Measurements from ENCODE around the gene LMF1.

The LMF1 gene

DNA sequence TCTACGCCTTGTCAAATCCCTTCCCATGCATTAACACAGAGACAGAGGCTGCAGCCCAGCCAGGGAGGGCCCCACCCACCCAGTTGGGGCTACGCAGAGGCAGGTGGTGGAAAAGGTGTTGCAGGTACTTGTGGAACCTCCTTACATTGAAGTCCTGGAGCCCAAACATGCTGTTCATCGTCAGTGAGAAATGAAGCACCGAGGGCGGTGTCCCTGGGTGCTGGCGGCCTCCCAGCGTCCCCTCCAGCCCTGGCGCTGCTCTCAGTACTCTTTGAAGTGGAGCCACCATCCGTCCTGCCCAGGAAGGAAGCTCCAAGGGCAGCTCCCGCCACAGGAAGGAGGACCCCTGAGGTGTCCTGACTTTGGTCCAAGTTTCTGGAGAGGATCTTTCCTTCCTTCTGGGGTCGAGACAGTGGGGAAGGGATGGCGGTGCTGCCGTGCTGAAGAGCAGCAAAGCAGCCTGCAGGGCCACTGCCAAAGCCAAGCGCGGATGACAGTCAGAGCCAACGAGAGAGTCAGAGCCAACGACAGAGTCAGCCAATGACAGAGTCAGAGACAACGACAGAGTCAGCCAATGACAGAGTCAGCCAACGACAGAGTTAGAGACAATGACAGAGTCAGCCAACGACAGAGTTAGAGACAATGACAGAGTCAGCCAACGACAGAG, 23.4 kb downstream of the LMF1 start:
- no peak for DNase-seq

DNA sequence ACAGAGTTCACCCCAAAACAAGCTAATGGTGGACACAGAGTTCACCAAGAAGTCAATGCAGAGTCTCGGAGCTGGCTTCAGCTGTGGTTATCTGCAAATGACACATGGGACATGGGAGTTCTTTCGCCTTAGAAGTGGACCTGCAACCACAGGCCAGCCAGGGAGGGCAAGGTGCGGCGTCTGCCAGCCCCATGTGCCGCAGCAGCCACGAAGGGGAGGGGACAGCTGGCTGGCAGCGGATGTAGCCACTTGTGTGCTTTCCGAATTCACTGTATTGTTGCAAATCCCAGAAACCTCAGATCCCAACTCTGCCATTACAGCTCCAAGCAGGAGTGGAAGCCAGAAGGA, 24.8 kb downstream of the LMF1 start:
- no peak for DNase-seq

DNA sequence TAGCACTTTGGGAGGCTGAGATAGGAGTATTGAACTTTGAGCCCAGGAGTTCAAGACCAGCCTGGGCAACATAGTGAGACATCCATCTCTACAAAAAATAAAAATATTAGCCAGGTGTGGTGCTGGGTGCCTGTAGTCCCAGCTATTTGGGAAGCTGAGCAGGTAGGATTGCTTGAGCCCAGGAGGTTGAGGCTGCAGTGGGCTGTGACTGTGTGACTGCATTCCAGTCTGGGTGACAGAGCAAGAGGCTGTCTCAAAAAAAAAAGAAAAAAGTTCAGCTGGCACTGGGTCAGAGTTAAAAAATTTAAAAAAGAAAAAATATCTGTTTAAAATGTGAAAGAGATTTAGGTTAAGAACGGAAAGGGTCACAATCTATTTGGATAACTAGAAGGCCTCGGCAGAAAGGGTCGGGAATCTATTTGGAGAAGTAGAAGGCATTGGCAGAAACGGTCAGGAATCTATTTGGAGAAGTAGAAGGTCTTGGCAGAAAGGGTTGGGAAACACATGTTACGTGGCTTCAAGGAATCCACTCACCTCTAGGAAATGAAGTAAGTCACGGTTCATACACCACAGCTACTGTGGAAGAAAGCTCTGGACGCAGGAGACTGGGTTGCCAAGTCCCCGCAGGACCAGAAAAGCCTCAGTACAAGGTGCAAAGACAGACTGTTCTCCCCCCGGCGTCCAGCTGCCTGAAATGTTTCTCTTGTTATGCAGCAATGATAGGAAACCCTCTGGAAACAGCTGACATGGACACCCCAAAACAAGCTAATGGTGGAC, 25.3 kb downstream of the LMF1 start:
- no peak for DNase-seq

DNA sequence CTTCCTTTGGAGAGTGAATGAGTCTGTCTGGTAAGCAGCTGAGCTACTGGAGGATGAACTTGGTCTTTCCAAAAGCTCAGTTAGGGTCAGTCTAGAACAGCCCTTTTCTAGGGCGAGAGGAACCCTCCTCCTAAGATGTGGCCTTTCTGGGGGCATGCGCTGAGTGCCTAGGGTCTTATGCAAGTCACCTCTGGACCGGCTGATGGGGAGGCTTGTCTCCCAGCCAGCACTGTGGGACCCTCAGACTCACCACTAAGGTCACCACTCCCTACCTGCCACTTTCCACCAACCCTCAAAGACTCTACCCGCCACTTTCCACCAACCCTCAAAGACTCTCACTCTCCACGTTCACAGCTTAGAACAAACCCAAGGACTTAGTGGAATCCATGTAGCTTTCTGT, 26.8 kb downstream of the LMF1 start:
- DNase-seq = no peak

DNA sequence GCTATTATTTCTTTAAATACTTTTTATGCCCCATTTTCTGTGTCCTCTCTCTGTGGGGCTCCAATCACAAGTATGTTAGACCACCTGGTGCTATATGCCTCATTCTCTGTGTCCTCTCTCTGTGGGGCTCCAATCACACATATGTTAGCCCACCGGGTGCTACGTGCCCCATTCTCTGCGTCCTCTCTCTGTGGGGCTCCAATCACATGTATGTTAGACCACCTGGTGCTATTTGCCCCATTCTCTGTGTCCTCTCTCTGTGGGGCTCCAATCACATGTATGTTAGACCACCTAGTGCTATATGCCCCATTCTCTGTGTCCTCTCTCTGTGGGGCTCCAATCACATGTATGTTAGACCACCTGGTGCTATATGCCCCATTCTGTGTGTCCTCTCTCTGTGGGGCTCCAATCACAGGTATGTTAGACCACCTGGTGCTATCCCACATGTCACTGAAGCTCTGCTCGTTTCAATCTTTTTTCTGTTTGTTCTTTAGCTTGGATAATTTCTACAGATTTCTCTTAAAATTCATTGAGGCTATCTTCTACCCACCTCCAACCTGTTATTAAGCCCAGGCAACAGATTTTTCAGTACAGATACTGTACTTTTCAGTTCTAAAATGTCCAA, 28.2 kb downstream of the LMF1 start:
- DNase-seq = no peak

DNA sequence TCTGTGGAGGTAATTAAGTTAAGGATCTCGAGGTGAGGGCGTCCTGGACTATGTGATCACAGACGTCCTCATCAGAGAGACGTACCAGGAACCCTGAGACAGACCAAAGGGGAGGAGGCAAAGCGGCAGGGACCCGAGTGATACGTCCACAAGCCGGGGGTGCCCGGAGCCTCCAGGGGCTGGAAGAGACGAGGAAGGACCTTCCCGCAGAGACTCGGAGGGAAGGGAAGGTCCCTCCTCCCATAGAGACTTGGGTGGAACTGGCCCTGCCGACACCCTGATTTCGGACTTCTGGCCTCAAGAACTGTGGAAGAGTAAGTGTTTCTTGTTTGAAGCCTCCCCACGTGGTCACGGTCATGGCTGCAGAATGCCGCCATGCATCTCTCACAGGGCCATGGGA, 30.8 kb downstream of the LMF1 start:
- DNase-seq = no peak

DNA sequence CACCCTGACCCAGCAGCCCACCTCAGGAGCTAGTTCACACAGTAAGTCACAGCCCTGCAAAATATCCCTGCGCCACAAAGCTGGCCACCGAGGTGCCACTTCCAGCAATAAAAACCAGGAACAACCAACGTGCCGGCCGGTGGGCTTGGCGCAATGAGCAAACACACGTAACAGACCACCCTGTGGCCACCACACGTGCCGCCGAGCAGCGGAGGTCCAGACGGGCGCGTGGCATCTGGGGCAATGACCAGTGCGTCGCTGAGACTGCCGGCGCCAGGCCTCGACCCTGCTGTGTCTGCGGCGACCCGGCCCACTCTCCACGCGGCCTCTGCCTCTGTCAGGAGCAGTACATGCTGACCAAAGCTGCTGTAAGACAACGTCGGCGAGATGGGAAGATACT, 31.5 kb downstream of the LMF1 start:
- no peak for DNase-seq

DNA sequence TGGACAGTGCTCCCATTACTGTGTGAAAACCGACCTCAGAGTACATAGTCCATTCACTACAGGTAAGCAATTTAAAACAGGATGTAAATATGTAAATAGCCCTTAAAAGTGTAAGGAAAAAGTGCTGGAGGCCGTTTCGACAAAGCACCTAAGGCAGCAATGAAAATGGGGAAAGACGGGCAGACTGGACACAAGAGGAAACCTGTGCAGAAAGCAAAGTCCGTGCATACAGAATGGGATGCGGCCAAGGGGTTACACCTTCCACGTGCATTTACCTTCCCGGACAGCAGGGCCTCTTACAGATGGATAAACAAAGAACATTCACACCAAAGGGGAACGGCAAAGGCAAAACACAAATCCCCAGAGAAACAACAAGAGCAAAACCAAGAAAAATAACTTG, 32.0 kb downstream of the LMF1 start:
- no peak for DNase-seq

DNA sequence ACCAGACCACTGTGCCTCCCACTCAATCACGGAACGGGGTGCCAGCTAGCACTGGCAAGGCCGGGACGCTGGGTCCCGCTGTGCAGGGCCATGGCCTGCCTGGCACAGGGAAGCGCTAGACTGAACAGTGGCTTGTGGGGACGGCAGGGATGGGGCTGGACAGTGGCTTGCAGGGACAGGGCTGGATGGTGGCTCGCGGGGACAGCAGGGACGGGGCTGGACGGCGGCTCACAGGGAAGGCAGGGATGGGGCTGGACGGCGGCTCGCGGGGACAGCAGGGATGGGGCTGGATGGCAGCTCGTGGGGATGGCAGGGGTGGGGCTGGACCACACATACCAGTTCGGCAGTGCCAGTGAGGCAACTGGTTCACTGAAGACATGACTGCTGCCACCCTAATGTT, 32.6 kb downstream of the LMF1 start:
- DNase-seq = no peak

DNA sequence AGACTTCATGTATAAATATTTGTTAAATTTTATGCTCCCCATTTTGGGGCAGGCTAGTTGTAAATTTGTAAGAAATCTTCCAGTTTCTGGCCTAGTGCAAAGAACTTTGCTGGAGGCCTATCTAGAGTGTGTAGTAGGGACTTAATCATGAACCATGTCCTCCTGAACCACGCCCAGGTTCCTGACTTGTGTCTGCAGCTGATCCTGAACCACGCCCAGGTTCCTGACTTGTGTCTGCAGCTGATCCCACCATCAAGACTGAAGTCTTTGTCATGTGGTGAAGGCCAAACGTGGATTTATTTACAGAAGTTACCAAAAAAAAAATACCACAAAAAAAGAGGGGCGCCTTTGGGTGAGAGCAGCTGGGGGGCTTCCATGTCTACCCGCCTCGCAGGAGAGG, 33.1 kb downstream of the LMF1 start:
- DNase-seq = no peak

DNA sequence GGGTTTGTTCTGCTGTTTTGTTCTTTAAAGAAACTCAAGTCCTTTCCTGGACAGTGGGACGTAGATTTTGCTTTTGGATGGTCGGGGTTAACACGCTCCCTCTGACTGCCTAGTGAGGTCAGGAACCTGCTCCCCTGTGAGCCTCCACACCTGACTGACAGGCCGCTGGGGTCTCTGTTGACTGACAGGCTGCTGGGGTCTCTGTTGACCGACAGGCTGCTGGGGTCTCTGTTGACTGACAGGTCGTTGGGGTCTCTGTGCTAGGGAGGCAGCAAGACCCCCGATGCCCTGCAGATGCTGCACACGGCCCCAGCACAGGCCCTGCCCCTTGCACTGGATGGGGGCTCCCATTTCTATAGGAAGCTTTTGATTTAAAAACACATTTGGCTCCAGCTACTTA, 33.5 kb downstream of the LMF1 start:
- no peak for DNase-seq

DNA sequence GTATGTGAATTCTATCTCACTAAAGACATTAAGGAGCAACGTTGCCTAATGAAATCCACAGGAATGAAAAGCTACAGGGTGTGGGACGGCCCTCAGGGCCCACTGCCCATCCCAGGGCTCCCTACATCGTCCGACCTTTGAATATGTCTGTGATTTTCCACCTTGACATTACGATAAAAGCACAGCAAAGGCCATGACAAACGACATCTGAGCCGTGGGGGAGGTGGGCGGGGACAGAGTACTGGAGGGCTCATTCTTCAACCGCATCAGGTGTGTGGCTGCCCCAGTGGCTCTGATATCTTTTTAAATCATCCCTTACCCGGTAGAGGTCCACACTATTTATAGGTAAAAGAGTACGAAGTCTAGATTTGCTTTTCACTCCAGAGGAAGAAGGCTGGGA, 35.1 kb downstream of the LMF1 start:
- no peak for DNase-seq

DNA sequence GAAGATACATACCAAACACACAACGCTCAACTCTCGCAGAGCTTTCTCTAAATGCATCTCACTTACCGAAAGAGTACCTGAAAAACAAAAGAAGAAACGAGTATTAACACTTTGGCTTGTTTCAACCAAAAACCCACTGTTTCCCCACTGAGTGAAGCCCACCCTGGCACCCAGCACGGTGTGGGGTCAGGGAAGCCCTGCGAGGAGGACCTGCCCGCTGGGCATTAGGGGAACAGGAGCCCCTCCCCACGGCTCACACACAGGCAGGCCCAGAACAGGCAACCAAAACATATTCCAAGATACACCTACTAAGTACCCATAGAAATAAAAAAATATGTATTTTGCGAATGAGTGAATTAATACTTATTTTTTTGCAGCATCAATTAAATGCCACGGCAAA, 36.6 kb downstream of the LMF1 start:
- no peak for DNase-seq

DNA sequence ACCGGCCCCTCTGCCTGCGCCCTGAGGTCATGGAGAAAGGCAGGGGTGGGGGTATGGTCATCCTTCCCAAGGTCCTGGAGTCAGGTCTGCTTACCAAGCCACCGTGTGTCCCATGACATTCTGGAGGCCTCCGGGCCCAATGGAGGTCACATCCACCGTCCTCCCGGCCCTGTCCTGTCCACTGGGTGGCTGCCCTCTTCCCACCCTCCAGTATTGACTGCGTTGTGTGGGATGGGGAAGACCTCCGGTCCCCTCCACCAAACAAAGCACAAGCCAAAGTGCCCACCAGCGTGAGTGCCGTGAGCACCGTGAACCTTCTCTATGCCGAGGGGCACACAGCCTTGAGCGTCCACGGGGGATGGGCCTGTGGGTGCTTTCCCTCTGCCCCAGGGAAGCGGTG, 37.2 kb downstream of the LMF1 start:
- DNase-seq = no peak

DNA sequence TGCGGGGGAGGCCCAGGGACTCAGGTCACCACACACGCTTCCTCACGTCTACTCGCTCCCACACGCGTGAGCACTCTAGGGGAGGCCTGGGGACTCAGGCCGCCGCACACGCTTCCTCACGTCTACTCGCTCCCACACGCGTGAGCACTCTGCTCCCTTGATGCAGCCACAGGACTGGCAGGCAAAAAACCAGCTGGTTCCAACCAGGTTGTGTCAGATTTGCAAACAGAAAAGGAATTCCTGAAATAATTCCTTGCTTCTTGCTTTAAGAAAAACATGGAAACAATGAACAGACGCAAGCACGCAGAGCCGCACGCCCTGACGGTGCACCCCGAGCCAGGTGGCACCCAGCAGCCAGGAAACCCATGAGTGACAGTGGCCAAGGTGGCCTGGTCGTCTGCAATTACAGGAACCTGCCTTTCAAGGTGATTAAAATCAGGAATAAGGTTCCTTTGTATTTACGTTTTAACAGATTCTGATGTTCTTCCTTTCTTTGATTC, 37.9 kb downstream of the LMF1 start:
- DNase-seq = no peak

DNA sequence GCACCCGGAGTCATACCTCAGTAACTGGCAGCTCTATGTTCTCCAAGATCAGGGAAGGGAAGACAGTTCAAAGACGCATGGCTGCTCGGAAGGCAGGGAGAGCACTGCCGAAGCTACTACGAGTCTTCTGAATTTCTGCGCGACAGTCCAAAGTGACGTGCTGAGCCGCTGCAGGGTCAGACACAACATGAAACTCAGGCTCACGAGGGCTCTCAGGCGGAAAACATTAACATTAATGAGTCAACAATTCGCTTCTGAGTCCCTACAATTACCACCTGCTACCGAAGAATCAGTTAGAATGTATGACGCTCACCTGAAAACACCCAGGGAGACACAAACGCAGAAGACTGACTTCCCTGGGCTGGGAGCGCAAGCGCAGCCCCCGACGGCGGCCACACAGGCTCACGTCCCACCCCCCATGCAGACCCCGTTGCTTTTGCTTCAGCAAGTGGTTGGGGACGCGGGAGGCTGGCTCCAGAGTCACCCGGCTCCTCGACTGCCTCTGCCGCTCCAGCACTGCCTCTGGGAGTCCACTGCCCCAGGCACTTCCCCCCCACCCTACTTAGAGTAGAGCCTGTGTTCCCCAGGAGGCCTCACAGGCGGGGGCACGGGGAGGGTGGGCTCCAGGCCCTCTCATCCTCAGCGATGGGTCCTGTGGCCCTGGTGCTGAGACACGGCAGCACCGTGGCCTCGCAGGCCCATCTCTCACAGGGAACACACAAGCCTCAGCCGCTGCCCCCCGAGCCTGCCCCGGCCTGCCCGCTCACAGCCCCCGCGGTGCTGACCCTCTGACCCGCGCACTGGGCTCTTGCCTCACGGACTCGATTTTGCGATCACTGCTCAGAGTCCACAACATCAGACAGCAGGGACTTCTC, 38.9 kb downstream of the LMF1 start:
- DNase-seq = no peak

DNA sequence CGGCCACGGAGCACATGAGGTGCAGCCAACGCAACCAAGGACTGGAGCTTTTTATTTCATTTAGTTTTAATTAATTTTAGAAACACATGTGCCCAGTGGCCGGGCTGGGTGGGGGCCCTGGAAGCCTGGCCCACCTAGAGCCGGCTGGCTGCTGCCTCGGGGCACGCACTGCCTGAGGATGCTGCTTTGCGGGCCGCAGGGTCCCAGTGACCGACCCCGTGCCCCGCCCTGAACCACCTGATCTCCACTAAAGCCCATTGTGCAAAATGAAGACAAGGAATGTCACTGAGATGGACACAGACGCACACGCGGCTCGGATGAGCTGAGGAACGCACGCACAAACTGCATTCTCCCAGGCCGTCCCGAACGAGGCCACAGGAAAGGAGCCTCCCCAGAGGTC, 39.6 kb downstream of the LMF1 start:
- DNase-seq = no peak

DNA sequence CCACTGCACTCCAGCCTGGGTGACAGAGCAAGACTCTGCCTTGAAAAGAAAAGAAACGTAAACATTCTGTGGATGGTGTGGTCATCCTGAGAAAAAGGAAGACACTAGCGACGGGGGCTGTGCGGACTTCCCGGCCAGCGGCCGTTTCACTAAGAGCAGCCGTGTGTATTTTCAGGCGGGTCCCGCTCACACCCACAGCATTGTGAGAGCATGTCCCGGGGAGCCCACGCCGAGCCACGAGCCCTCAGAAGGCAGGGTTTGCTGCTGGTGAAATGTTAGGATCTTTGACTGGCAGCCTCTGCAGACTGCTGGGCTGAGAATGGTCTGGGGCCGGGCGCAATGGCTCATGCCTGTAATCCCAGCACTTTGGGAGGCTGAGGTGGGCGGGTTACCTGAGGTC, 40.3 kb downstream of the LMF1 start:
- DNase-seq = no peak

DNA sequence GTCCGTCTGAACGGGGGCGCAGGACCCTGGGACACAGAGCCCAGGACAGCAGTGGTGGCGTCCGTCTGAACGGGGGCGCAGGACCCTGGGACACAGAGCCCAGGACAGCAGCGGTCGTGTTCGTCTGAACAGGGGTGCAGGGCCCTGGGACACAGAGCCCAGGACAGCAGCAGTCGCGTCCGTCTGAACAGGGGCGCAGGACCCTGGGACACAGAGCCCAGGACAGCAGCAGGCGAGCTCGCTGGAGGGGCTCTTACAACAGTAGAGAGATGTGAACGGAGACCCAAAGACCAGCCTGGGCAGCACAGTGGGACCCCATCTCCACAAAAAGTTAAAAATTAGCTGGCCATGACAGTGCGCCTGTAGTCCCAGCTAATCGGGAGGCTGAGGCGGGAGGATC, 40.7 kb downstream of the LMF1 start:
- DNase-seq = no peak

DNA sequence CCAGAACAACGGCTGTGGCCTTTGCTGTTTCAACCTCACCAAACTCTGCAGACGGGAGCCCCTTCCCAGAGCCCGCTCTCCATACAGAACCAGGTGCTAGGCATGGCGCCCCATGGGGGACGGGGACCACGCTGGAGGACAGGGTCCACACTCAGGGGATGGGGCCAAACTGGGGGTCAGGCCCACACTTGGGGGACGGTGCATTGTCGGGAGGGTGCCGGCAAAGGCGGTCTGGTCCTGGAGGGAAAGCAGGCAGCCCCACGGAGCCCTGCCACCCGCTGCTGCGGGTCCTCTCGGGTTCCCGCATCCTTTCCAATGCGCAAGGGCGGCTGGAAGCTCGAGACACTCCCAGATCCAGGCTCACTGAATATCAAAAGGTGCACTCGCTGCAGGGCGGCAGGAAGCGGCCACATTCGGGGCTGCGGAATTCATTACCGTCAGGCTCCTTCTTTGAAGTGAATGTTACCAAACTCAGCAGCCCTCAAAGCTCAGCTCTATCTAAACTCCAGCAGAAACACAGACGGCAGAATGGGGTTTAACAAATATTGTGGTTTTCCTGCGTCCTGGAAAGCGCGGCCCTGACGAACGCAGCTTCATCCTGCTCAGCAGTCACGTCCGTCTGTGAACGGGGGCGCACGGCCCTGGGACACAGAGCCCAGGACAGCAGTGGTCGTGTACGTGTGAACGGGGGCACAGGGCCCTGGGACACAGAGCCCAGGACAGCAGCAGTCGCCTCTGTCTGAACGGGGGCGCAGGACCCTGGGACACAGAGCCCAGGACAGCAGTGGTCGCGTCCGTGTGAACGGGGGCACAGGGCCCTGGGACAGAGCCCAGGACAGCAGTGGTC, 41.3 kb downstream of the LMF1 start:
- no peak for DNase-seq

DNA sequence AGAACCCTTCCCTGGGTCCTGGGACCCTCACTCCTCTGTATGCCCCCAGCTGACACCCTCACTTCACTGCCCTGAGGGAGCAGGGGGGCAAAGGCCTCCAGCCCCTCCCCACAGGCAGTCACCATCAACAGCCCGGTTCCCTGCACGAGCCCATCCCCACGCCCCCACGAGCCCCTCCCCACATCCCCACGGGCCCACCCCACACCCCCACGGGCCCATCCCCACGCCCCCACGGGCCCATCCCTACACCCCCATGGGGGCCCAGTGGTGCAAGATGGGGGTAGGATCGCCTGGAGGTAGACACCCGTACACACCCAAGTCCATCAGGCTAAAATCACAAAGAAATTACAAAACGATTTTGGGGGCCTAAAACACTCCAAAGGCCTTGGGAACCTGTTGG, 42.3 kb downstream of the LMF1 start:
- no peak for DNase-seq

DNA sequence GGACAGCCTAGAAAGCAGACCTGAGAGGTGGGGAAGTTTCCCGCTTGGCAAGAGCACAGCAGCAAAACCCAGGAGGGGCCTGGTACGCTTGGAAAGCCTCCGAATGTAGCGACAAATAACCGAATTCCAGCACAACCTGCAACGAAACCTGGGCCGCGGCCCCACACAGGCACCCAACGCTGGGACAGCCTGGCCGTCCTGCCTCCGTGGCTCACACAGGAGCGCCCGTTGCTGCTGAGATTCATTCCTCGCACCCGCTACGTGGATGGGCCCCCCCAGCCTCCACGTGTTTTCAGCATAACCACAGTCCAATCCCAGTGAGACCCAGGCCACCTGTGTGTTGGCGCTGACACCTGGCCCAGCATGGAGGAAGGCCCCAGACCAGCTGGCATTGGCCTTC, 42.9 kb downstream of the LMF1 start:
- DNase-seq = no peak

Data from CD4-positive, alpha-beta T cell treated with Interleukin-17A for 1 hour (primary cell).